SU-DHL-6 (cell line): Measurements from ENCODE around the gene IFIT2.
"Not testable (repeated sequence)": the region's sequence is repeated elsewhere in the genome, so short reads cannot be mapped to it uniquely, and the experiment has no call there.

Experiments used
- H2AFZ ChIP-seq: fragments of 200-600 bp; sonication (generic); 2 replicates; pipeline ENCODE4 v1.6.1; 2014; ENCODE audit warnings: low read depth, mild to moderate bottlenecking, moderate library complexity, mixed read lengths, antibody characterized with exemption, low read length; ENCODE audit not compliant: severe bottlenecking
- H3F3A ChIP-seq: fragments of 200-600 bp; shearing (Covaris generic); 2 replicates; pipeline ENCODE4 v1.6.0; 2016; ENCODE audit warnings: antibody characterized with exemption, mild to moderate bottlenecking; ENCODE audit not compliant: insufficient read depth
- H3K27ac ChIP-seq: fragments of 200-600 bp; sonication (generic); 2 replicates; pipeline ENCODE4 v1.5.1; 2016; ENCODE audit warnings: low read depth, mild to moderate bottlenecking, low read length, moderate library complexity, mixed read lengths
- H3K27me3 ChIP-seq: fragments of 200-600 bp; sonication (generic), shearing (Covaris generic); 2 replicates; pipeline ENCODE4 v1.6.0; 2014; ENCODE audit warnings: mild to moderate bottlenecking, low read length
- H3K36me3 ChIP-seq: fragments of 200-600 bp; sonication (generic); 2 replicates; pipeline ENCODE4 v1.6.1; 2014; ENCODE audit warnings: mild to moderate bottlenecking, low read length, mixed read lengths
- H3K4me2 ChIP-seq: fragments of 300-600, 200-600 bp; shearing (Covaris generic), sonication (generic); 2 replicates; pipeline ENCODE4 v1.6.0; 2014; ENCODE audit warnings: low read length, low read depth, mild to moderate bottlenecking; ENCODE audit not compliant: poor library complexity, severe bottlenecking
- H3K4me3 ChIP-seq: fragments of 200-600 bp; sonication (generic); 2 replicates; pipeline ENCODE4 v1.5.1; 2014; ENCODE audit warnings: antibody characterized with exemption, low read length, mild to moderate bottlenecking, mixed read lengths; ENCODE audit not compliant: insufficient read depth, poor library complexity, severe bottlenecking
- H3K79me2 ChIP-seq: fragments of 200-600 bp; sonication (generic); 2 replicates; pipeline ENCODE4 v1.6.1; 2014; ENCODE audit warnings: mild to moderate bottlenecking, low read length, moderate library complexity; ENCODE audit not compliant: insufficient read depth
- H3K9ac ChIP-seq: fragments of 200-600 bp; sonication (generic); 2 replicates; pipeline ENCODE4 v1.7.0; 2014; ENCODE audit warnings: mild to moderate bottlenecking, low read length
- H3K9me2 ChIP-seq: fragments of 200-600 bp; sonication (generic); replicated peaks from 2 replicates; pipeline ENCODE4 v1.6.1; 2014; ENCODE audit warnings: low read length; ENCODE audit not compliant: insufficient read depth
- H3K9me3 ChIP-seq: fragments of 200-600 bp; sonication (generic); 2 replicates; pipeline ENCODE4 v1.6.1; 2014; ENCODE audit warnings: low read length, mixed read lengths; ENCODE audit not compliant: insufficient read depth
- H4K20me1 ChIP-seq: fragments of 200-600 bp; sonication (generic); 2 replicates; pipeline ENCODE4 v1.6.1; 2014; ENCODE audit warnings: low read depth, mild to moderate bottlenecking, antibody characterized with exemption, low read length, moderate library complexity, mixed read lengths
- CTCF ChIP-seq: fragments of 200-600 bp; sonication (generic); IDR thresholded peaks from one replicate; pipeline ENCODE4 v1.5.1; 2017; ENCODE audit warnings: antibody characterized with exemption, mild to moderate bottlenecking, low read length, moderate library complexity; ENCODE audit not compliant: insufficient read depth, poor library complexity, severe bottlenecking
- EZH2phosphoT487 ChIP-seq: fragments of 200-600 bp; sonication (generic), shearing (Covaris generic); conservative IDR thresholded peaks from 2 replicates; pipeline ENCODE4 v1.6.1; 2018; ENCODE audit warnings: mild to moderate bottlenecking, antibody characterized with exemption, low read length, moderate library complexity, mixed read lengths

Gene IFIT2, protein sequence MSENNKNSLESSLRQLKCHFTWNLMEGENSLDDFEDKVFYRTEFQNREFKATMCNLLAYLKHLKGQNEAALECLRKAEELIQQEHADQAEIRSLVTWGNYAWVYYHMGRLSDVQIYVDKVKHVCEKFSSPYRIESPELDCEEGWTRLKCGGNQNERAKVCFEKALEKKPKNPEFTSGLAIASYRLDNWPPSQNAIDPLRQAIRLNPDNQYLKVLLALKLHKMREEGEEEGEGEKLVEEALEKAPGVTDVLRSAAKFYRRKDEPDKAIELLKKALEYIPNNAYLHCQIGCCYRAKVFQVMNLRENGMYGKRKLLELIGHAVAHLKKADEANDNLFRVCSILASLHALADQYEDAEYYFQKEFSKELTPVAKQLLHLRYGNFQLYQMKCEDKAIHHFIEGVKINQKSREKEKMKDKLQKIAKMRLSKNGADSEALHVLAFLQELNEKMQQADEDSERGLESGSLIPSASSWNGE

DNA sequence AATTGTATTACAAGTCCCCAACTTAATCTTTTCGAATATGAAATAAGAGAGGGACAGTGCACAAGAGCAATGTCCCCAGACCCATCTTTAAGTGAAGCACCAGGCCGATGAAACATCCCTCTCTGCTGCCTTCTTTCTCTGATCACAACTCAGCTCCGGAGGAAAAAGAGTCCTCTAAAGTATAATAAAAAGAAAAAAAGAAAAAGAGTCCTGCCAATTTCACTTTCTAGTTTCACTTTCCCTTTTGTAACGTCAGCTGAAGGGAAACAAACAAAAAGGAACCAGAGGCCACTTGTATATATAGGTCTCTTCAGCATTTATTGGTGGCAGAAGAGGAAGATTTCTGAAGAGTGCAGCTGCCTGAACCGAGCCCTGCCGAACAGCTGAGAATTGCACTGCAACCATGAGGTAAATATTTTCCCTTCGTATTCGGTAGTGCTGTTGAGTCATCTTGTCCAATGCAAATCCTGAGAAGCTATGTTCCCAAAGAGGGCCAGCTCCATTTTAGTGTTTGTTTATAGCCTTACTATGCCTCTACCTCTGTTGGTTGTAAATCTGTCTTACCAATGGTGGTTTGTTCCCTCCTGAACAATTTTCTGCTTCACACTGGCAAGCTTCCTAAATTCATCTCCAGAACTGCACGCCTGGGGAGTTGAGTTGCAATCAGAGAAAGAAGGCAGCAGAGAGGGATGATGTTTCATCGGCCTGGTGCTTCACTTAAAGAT is at the start of gene IFIT2:
Gene IFIT2 (plus strand): TSS at position 326 of the 725 bp plus-strand sequence. CDS start 78 bp downstream, at position 404.
- Histone ChIP-seq H3K4me3 (peak within 1 kb of the TSS; percentile 33), H3K9me3 (no peaks in the 10 kb centered on the region), H3K36me3 (no peaks in the 10 kb centered on the region), H2AFZ (no peak within 1 kb of the TSS), H3F3A (0 out of 2 replicates have a peak, but pooled peaks cover 3% of the 10 kb centered on the region), H3K79me2 (no peaks in the 10 kb centered on the region), H3K9ac (peak within 1 kb of the TSS; percentile 4; the same call in 1 of the 2 replicates), H3K4me2 (peak within 1 kb of the TSS; percentile 57), H3K27me3 (no peaks in the 10 kb centered on the region), H3K27ac (no peak within 1 kb of the TSS), H3K9me2 (no peaks in the 10 kb centered on the region), H4K20me1 (no peaks in the 10 kb centered on the region)
- TF ChIP-seq EZH2phosphoT487, result no peak
- no peak for TF ChIP-seq CTCF

DNA sequence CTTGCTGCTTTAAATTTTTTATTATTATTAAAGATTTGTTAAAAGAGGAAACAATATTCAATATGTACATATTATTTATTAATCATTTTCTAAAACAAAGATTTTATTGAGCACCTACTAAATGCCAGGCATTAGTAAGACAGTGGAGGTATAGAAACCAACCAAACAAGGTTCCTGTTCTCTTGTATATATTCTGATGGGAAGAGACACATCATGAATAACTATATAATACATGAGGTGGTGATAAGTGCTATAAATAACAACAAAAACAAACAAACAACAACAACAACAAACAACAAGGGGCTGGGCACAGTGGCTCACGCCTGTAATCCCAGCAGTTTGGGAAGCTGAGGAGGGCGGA is 49.6 kb upstream of the IFIT2 start:
- TF ChIP-seq EZH2phosphoT487 (no peak), CTCF (no peak)
- no peaks in the 10 kb centered on the region for H3K36me3 ChIP-seq
- H3K4me3 ChIP-seq, result no peak overlapping the region
- H3K9me3 ChIP-seq, result peaks cover 10% of the 10 kb centered on the region; the same call in 1 of the 2 replicates
- H4K20me1 ChIP-seq, result no peaks in the 10 kb centered on the region
- H3K79me2 ChIP-seq, result no peaks in the 10 kb centered on the region
- H3K9ac ChIP-seq, result no peak overlapping the region
- peak overlapping the region; percentile 73 for H2AFZ ChIP-seq
- 0 out of 2 replicates have a peak, but pooled peaks cover 5% of the 10 kb centered on the region for H3F3A ChIP-seq
- H3K9me2 ChIP-seq, result no peaks in the 10 kb centered on the region
- H3K4me2 ChIP-seq, result peak overlapping the region; percentile 28
- no peak overlapping the region for H3K27ac ChIP-seq
- no peaks in the 10 kb centered on the region for H3K27me3 ChIP-seq

GRCh38 chr10:89255091-89255579 is 46.7 kb upstream of the IFIT2 start:
- not testable (repeated sequence) for H3K36me3 ChIP-seq, H3K27me3 ChIP-seq, H2AFZ ChIP-seq, H3K4me2 ChIP-seq, H3K4me3 ChIP-seq, H3K27ac ChIP-seq, H3K9me2 ChIP-seq, H3K9ac ChIP-seq, H3K79me2 ChIP-seq, H3F3A ChIP-seq, H4K20me1 ChIP-seq
- H3K9me3 ChIP-seq, result peaks cover 10% of the 10 kb centered on the region; the same call in 1 of the 2 replicates
